ENCODE results near the gene PCMTD2.
A peak's percentile ranks its signal among the peaks of the same experiment; 100 is the strongest.
"Not testable (repeated sequence)": the region's sequence is repeated elsewhere in the genome, so short reads cannot be mapped to it uniquely, and the experiment has no call there.

DNA sequence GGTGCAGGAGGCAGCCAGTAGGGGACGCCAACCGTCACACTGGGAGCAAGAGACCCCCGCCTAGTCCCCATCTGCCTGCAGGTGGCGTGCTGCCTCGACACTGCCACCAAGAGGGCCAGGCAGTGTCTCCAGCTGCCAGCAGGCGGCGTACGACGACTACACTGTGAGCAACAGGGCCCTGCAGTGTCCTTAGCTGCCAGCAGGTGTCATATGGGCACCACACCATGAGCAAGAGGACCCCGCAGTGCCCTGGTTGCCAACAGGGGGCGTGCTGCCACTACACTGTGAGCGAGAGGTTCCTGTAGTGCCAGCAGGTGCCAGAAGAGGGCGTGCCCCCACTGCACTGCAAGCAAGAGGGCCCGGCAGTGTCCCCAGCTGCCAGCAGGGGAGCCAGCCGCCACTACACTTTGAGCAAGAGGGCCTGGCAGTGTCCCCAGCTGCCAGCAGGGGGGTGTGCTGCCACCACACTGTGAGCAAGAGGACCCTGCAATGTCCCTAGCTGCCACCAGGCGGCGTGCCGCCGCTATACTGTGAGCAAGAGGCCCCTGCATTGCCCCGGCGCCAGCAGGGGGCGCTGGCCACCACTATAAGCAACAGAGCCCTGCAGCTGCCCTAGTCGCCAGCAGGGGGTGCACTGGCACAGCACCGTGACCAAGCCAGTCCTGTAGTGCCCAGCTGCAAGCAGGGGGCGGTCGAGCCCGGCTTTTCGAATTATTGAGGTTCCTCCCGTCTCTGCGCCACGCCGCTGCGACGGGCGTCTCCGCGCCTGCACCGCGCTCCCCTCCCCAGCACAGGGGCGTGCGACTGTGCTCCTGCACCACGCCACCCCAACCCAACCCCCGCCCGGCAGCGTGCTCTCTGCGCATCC, 30.3 kb downstream of the PCMTD2 start:
- TF ChIP-seq EZH2 (IDR thresholded peaks at IDR 0.05) = not testable (repeated sequence)
- TF ChIP-seq, protein P1, sequence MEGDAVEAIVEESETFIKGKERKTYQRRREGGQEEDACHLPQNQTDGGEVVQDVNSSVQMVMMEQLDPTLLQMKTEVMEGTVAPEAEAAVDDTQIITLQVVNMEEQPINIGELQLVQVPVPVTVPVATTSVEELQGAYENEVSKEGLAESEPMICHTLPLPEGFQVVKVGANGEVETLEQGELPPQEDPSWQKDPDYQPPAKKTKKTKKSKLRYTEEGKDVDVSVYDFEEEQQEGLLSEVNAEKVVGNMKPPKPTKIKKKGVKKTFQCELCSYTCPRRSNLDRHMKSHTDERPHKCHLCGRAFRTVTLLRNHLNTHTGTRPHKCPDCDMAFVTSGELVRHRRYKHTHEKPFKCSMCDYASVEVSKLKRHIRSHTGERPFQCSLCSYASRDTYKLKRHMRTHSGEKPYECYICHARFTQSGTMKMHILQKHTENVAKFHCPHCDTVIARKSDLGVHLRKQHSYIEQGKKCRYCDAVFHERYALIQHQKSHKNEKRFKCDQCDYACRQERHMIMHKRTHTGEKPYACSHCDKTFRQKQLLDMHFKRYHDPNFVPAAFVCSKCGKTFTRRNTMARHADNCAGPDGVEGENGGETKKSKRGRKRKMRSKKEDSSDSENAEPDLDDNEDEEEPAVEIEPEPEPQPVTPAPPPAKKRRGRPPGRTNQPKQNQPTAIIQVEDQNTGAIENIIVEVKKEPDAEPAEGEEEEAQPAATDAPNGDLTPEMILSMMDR (IDR thresholded peaks at IDR 0.05) = peak; percentile 69
